ENCODE data around the gene BCO1.

The BCO1 gene

GRCh38 chr16:81273223-81273950 is 34.9 kb downstream of the BCO1 start:
- no peak for DNase-seq (ENCODE audit: low read depth in 2 of 2, low spot score in 1 of 2)

GRCh38 chr16:81275064-81275532 is 36.6 kb downstream of the BCO1 start:
- DNase-seq (ENCODE audit: low read depth in 2 of 2, low spot score in 1 of 2) = no peak

GRCh38 chr16:81275795-81276194 is 37.3 kb downstream of the BCO1 start:
- no peak for DNase-seq (ENCODE audit: low read depth in 2 of 2, low spot score in 1 of 2)

- DNase-seq (ENCODE audit: low read depth in 2 of 2, low spot score in 1 of 2) = no peak
These were observed 37.8 kb downstream of the BCO1 start for GRCh38 chr16:81276323-81276722.

- no peak for DNase-seq (ENCODE audit: low read depth in 2 of 2, low spot score in 1 of 2)
These were observed 39.1 kb downstream of the BCO1 start for GRCh38 chr16:81277541-81278080.

GRCh38 chr16:81278526-81278925 is 40.0 kb downstream of the BCO1 start:
- DNase-seq (ENCODE audit: low read depth in 2 of 2, low spot score in 1 of 2) = no peak

GRCh38 chr16:81279392-81279791 is 40.9 kb downstream of the BCO1 start:
- no peak for DNase-seq (ENCODE audit: low read depth in 2 of 2, low spot score in 1 of 2)

GRCh38 chr16:81280393-81280792 is 41.9 kb downstream of the BCO1 start:
- DNase-seq (ENCODE audit: low read depth in 2 of 2, low spot score in 1 of 2) = no peak

GRCh38 chr16:81283044-81283443 is 44.6 kb downstream of the BCO1 start:
- no peak for DNase-seq (ENCODE audit: low read depth in 2 of 2, low spot score in 1 of 2)

GRCh38 chr16:81284995-81285600 is 46.6 kb downstream of the BCO1 start:
- no peak for DNase-seq (ENCODE audit: low read depth in 2 of 2, low spot score in 1 of 2)

GRCh38 chr16:81286190-81286589 is 47.7 kb downstream of the BCO1 start:
- no peak for DNase-seq (ENCODE audit: low read depth in 2 of 2, low spot score in 1 of 2)

GRCh38 chr16:81291117-81291516 is 52.6 kb downstream of the BCO1 start:
- DNase-seq (ENCODE audit: low read depth in 2 of 2, low spot score in 1 of 2) = no peak

- no peak for DNase-seq (ENCODE audit: low read depth in 2 of 2, low spot score in 1 of 2)
These were observed 54.4 kb downstream of the BCO1 start for GRCh38 chr16:81292936-81293335.

- DNase-seq (ENCODE audit: low read depth in 2 of 2, low spot score in 1 of 2) = no peak
These were observed 55.7 kb downstream of the BCO1 start for GRCh38 chr16:81293909-81294802.

GRCh38 chr16:81296631-81297030 is 58.1 kb downstream of the BCO1 start:
- no peak for DNase-seq (ENCODE audit: low read depth in 2 of 2, low spot score in 1 of 2)

GRCh38 chr16:81307770-81308169 is 69.3 kb downstream of the BCO1 start:
- no peak for DNase-seq (ENCODE audit: low read depth in 2 of 2, low spot score in 1 of 2)

GRCh38 chr16:81310045-81310644 is 71.7 kb downstream of the BCO1 start:
- no peak for DNase-seq (ENCODE audit: low read depth in 2 of 2, low spot score in 1 of 2)

- no peak for DNase-seq (ENCODE audit: low read depth in 2 of 2, low spot score in 1 of 2)
These were observed 73.3 kb downstream of the BCO1 start for GRCh38 chr16:81311762-81312161.

- DNase-seq (ENCODE audit: low read depth in 2 of 2, low spot score in 1 of 2) = no peak
These were observed 75.5 kb downstream of the BCO1 start for GRCh38 chr16:81313701-81314602.
